Stimulated activated CD4-positive, alpha-beta T cell treated with anti-CD3 and anti-CD28 coated beads, TNF-alpha, amount 100 ng/mL, for 4 hours (primary cell): ENCODE data around the gene KLHL24.
"Not testable (repeated sequence)": the region's sequence is repeated elsewhere in the genome, so short reads cannot be mapped to it uniquely, and the experiment has no call there.

Experiments used
- DNase-seq, 3 experiments: peaks; one replicate each; pipeline ENCODE4 v3.0.0-alpha.2; 2020; ENCODE audit warnings: low read depth in 3 of 3

KLHL24 gene

GRCh38 chr3:183635431-183636220 lies at the start of gene KLHL24:
Gene KLHL24 (plus strand): TSS chr3:183635623. CDS start chr3:183650357, 14,734 bp downstream.
- DNase-seq: peak; percentile 68 to 82 (median 78)

GRCh38 chr3:183586477-183586876 lies 48.9 kb upstream of the KLHL24 start:
- no peak for DNase-seq

- DNase-seq: no peak
Observed at GRCh38 chr3:183587336-183587735, 48.1 kb upstream of the KLHL24 start.

GRCh38 chr3:183590442-183590841 lies 45.0 kb upstream of the KLHL24 start:
- no peak for DNase-seq

- no peak for DNase-seq
Observed at GRCh38 chr3:183591881-183592521, 43.4 kb upstream of the KLHL24 start.

- DNase-seq: no peak
Observed at GRCh38 chr3:183592821-183593220, 42.6 kb upstream of the KLHL24 start.

GRCh38 chr3:183594636-183595035 lies 40.8 kb upstream of the KLHL24 start:
- no peak for DNase-seq

GRCh38 chr3:183597959-183598358 lies 37.5 kb upstream of the KLHL24 start:
- no peak for DNase-seq

- not testable (repeated sequence) for DNase-seq
Observed at GRCh38 chr3:183611326-183611725, 24.1 kb upstream of the KLHL24 start.

GRCh38 chr3:183613366-183614285 lies 21.8 kb upstream of the KLHL24 start:
- no peak for DNase-seq

- no peak for DNase-seq
Observed at GRCh38 chr3:183618542-183618941, 16.9 kb upstream of the KLHL24 start.

GRCh38 chr3:183619010-183619409 lies 16.4 kb upstream of the KLHL24 start:
- DNase-seq: no peak

GRCh38 chr3:183619624-183620251 lies 15.7 kb upstream of the KLHL24 start:
- no peak for DNase-seq

- DNase-seq: no peak
Observed at GRCh38 chr3:183620252-183620628, 15.2 kb upstream of the KLHL24 start.

GRCh38 chr3:183622473-183622872 lies 12.9 kb upstream of the KLHL24 start:
- DNase-seq: not testable (repeated sequence)

- DNase-seq: no peak
Observed at GRCh38 chr3:183626877-183627594, 8.4 kb upstream of the KLHL24 start.

GRCh38 chr3:183629546-183630301 lies 5.7 kb upstream of the KLHL24 start:
- no peak for DNase-seq

- DNase-seq: no peak
Observed at GRCh38 chr3:183631715-183632114, 3.7 kb upstream of the KLHL24 start.

- not testable (repeated sequence) for DNase-seq
Observed at GRCh38 chr3:183632725-183633124, 2.7 kb upstream of the KLHL24 start.

GRCh38 chr3:183634707-183635106 lies 716 bp upstream of the KLHL24 start:
- DNase-seq: no peak
